ENCODE data around the gene MGRN1. TPM values are rescaled to one million over a fixed set of nuclear protein-coding genes. Genes with fewer than 3 reads are reported as not detected.

Gene MGRN1
- total RNA-seq, 2 experiments from 2014 or later, result 71.8 to 73.3 TPM

GRCh38 chr16:4693296-4693955, 68.8 kb downstream of the MGRN1 start, which contains the start of gene NUDT16L1:
Gene NUDT16L1 (plus strand): TSS chr16:4693562. CDS start chr16:4693727, 165 bp downstream.
- no peaks in the 10 kb centered on the region for H3K9me3 Mint-ChIP-seq
- peak within 1 kb of the TSS; percentile 79 for H3K4me3 Mint-ChIP-seq
- no peaks in the 10 kb centered on the region for H3K27me3 Mint-ChIP-seq
- DNase-seq, result peak; percentile 98
- peaks cover 18% of the 10 kb centered on the region for H3K4me1 Mint-ChIP-seq
- peaks cover 5% of the 10 kb centered on the region for H3K36me3 Mint-ChIP-seq (ENCODE audit: low read depth)
- peak within 1 kb of the TSS; percentile 78 for H3K27ac Mint-ChIP-seq
- CTCF ChIA-PET, result interaction anchor here (1.1 to 2.0 kb wide), 4 partner anchors 10 to 77 kb away, joined by 3 to 7 read pairs (median 4); partner anchors contain the start of genes DNAAF8 and MGRN1
- POLR2A ChIA-PET, result interaction anchor here (0.9 to 3.0 kb wide), 16 partner anchors 10 to 341 kb away, joined by 3 to 20 read pairs (median 4); partner anchors contain the start of genes ANKS3, CDIP1, DNAAF8 and MGRN1

GRCh38 chr16:4693956-4694641, 69.5 kb downstream of the MGRN1 start:
- Mint-ChIP-seq H3K27me3 (no peaks in the 10 kb centered on the region), H3K4me1 (peaks cover 18% of the 10 kb centered on the region), H3K27ac (peak overlapping the region; percentile 67), H3K9me3 (no peaks in the 10 kb centered on the region), H3K36me3 (ENCODE audit: low read depth) (peaks cover 5% of the 10 kb centered on the region), H3K4me3 (peak overlapping the region; percentile 79)
- POLR2A ChIA-PET, result interaction anchor here (0.9 to 3.0 kb wide), 16 partner anchors 10 to 155 kb away, joined by 3 to 20 read pairs (median 3); partner anchors contain the start of genes ANKS3, CDIP1, DNAAF8 and MGRN1
- peak; percentile 55 for DNase-seq
- CTCF ChIA-PET, result interaction anchor here (1.1 to 2.0 kb wide), 2 partner anchors 41 to 70 kb away, joined by 3 to 7 read pairs; partner anchors contain the start of genes DNAAF8 and MGRN1

GRCh38 chr16:4694642-4695451, 70.2 kb downstream of the MGRN1 start:
- CTCF ChIA-PET, result interaction anchor here (0.5 to 1.5 kb wide), 3 partner anchors 12 to 218 kb away, joined by 3 to 4 read pairs (median 3); no protein-coding TSS in a partner anchor
- no peaks in the 10 kb centered on the region for H3K27me3 Mint-ChIP-seq
- peak overlapping the region; percentile 71 for H3K4me3 Mint-ChIP-seq
- POLR2A ChIA-PET, result interaction anchor here (1.0 to 3.0 kb wide), 14 partner anchors 12 to 156 kb away, joined by 3 to 20 read pairs (median 5); partner anchors contain the start of genes ANKS3, CDIP1, DNAAF8 and MGRN1
- H3K27ac Mint-ChIP-seq, result peak overlapping the region; percentile 67
- H3K36me3 Mint-ChIP-seq (ENCODE audit: low read depth), result peaks cover 10% of the 10 kb centered on the region
- no peaks in the 10 kb centered on the region for H3K9me3 Mint-ChIP-seq
- peaks cover 25% of the 10 kb centered on the region for H3K4me1 Mint-ChIP-seq
- DNase-seq, result no peak

GRCh38 chr16:4695473-4696171, 71.0 kb downstream of the MGRN1 start:
- Mint-ChIP-seq H3K36me3 (ENCODE audit: low read depth) (peaks cover 11% of the 10 kb centered on the region), H3K9me3 (no peaks in the 10 kb centered on the region), H3K27me3 (no peaks in the 10 kb centered on the region), H3K4me1 (peaks cover 32% of the 10 kb centered on the region), H3K4me3 (peak overlapping the region; percentile 5), H3K27ac (peak overlapping the region; percentile 21)
- no peak for DNase-seq
- CTCF ChIA-PET, result interaction anchor here (0.5 to 1.5 kb wide), 4 partner anchors 11 to 219 kb away, joined by 3 to 4 read pairs (median 3); no protein-coding TSS in a partner anchor
- POLR2A ChIA-PET, result interaction anchor here (1.1 to 2.3 kb wide), 5 partner anchors 11 to 72 kb away, joined by 3 to 9 read pairs (median 3); partner anchors contain the start of genes ANKS3 and DNAAF8

- Mint-ChIP-seq H3K9me3 (no peaks in the 10 kb centered on the region), H3K4me1 (peaks cover 34% of the 10 kb centered on the region), H3K36me3 (ENCODE audit: low read depth) (peaks cover 11% of the 10 kb centered on the region), H3K27me3 (no peaks in the 10 kb centered on the region), H3K4me3 (no peak overlapping the region), H3K27ac (no peak overlapping the region)
- DNase-seq, result no peak
- ChIA-PET POLR2A (interaction anchor here (1.1 to 2.3 kb wide), 5 partner anchors 10 to 73 kb away, joined by 3 to 9 read pairs (median 3); partner anchors contain the start of genes ANKS3 and DNAAF8), CTCF (interaction anchor here (1.5 kb wide), 1 partner anchor 14 kb away, joined by 3 read pairs; no protein-coding TSS in a partner anchor)
Observed at GRCh38 chr16:4696172-4696904, 71.7 kb downstream of the MGRN1 start.

- DNase-seq, result no peak
- no peaks in the 10 kb centered on the region for H3K27me3 Mint-ChIP-seq
- CTCF ChIA-PET, result no interaction called here
- H3K9me3 Mint-ChIP-seq, result no peaks in the 10 kb centered on the region
- H3K27ac Mint-ChIP-seq, result no peak overlapping the region
- H3K4me3 Mint-ChIP-seq, result no peak overlapping the region
- POLR2A ChIA-PET, result interaction anchor here (1.6 to 2.3 kb wide), 2 partner anchors 9 kb away, joined by 4 to 9 read pairs; no protein-coding TSS in a partner anchor
- H3K4me1 Mint-ChIP-seq, result peaks cover 34% of the 10 kb centered on the region
- H3K36me3 Mint-ChIP-seq (ENCODE audit: low read depth), result peaks cover 11% of the 10 kb centered on the region
Observed at GRCh38 chr16:4696905-4697847, 72.5 kb downstream of the MGRN1 start.

- Mint-ChIP-seq H3K9me3 (no peaks in the 10 kb centered on the region), H3K27me3 (no peaks in the 10 kb centered on the region), H3K4me1 (peaks cover 29% of the 10 kb centered on the region), H3K27ac (no peak overlapping the region), H3K4me3 (no peak overlapping the region), H3K36me3 (ENCODE audit: low read depth) (peaks cover 11% of the 10 kb centered on the region)
- CTCF ChIA-PET, result no interaction called here
- no peak for DNase-seq
- POLR2A ChIA-PET, result interaction anchor here (1.6 kb wide), 1 partner anchor 8 kb away, joined by 4 read pairs; no protein-coding TSS in a partner anchor
Observed at GRCh38 chr16:4697848-4698291, 73.2 kb downstream of the MGRN1 start.

- Mint-ChIP-seq H3K36me3 (ENCODE audit: low read depth) (peaks cover 11% of the 10 kb centered on the region), H3K4me1 (peaks cover 30% of the 10 kb centered on the region), H3K27ac (no peak overlapping the region), H3K27me3 (no peaks in the 10 kb centered on the region), H3K4me3 (no peak overlapping the region), H3K9me3 (no peaks in the 10 kb centered on the region)
- POLR2A ChIA-PET, result interaction anchor here (1.6 to 2.6 kb wide), 2 partner anchors 8 to 22 kb away, joined by 4 to 7 read pairs; no protein-coding TSS in a partner anchor
- DNase-seq, result no peak
- CTCF ChIA-PET, result no interaction called here
Observed at GRCh38 chr16:4698321-4699045, 73.9 kb downstream of the MGRN1 start.

GRCh38 chr16:4699046-4699556, 74.5 kb downstream of the MGRN1 start:
- H3K4me3 Mint-ChIP-seq, result no peak overlapping the region
- no peak for DNase-seq
- no peaks in the 10 kb centered on the region for H3K9me3 Mint-ChIP-seq
- H3K36me3 Mint-ChIP-seq (ENCODE audit: low read depth), result peaks cover 11% of the 10 kb centered on the region
- CTCF ChIA-PET, result interaction anchor here (1.6 kb wide), 1 partner anchor 36 kb away, joined by 6 read pairs; the partner anchor contains the start of genes ANKS3 and DNAAF8
- no peaks in the 10 kb centered on the region for H3K27me3 Mint-ChIP-seq
- POLR2A ChIA-PET, result interaction anchor here (0.9 to 2.6 kb wide), 5 partner anchors 13 to 83 kb away, joined by 3 to 8 read pairs (median 5); partner anchors contain the start of genes ANKS3, DNAAF8 and MGRN1
- H3K27ac Mint-ChIP-seq, result no peak overlapping the region
- H3K4me1 Mint-ChIP-seq, result peaks cover 34% of the 10 kb centered on the region

Measured in activated CD4-positive, alpha-beta memory T cell treated with anti-CD3 and anti-CD28 coated beads, Interleukin-2, amount 10 ng/mL, durations not matched to agents 7 days and 5 days (primary cell).